SK-N-SH (cell line): Measurements from ENCODE around the gene TRIM4.

Source experiments
- ELF1 ChIP-seq: IDR thresholded peaks from 2 replicates; pipeline ENCODE4 v1.4.0; 2012
- EZH2phosphoT487 ChIP-seq: fragments of 200-600 bp; sonication (generic); IDR thresholded peaks from 2 replicates; pipeline ENCODE4 v1.6.1; 2017; ENCODE audit warnings: low read depth, mixed run types, mild to moderate bottlenecking, antibody characterized with exemption, moderate library complexity, borderline replicate concordance
- POLR2AphosphoS5 ChIP-seq: IDR thresholded peaks from 2 replicates; pipeline ENCODE4 v1.6.1; 2012; ENCODE audit warnings: low read depth, low read length
- RFX5 ChIP-seq: IDR thresholded peaks from 2 replicates; pipeline ENCODE4 v1.6.1; 2012; ENCODE audit warnings: mild to moderate bottlenecking, improper control_type of control experiment, low read length
- RXRA ChIP-seq: IDR thresholded peaks from 2 replicates; pipeline ENCODE4 v1.4.0; 2012; ENCODE audit warnings: low read depth, mild to moderate bottlenecking, borderline replicate concordance
- SIN3A ChIP-seq: IDR thresholded peaks from 2 replicates; pipeline ENCODE4 v1.6.1; 2012; ENCODE audit warnings: low read depth, mild to moderate bottlenecking, low read length, moderate library complexity, borderline replicate concordance
- SMC3 ChIP-seq: IDR thresholded peaks from 2 replicates; pipeline ENCODE4 v1.6.1; 2012; ENCODE audit warnings: low read depth, low read length, improper control_type of control experiment
- TF ChIP-seq, protein P1 (sequence below): fragments of 200-600 bp; sonication (generic); IDR thresholded peaks from 2 replicates; pipeline ENCODE4 v1.6.1; 2017; ENCODE audit warnings: antibody characterized with exemption, mild to moderate bottlenecking, moderate library complexity
- TF ChIP-seq, protein P2 (sequence below): IDR thresholded peaks from 2 replicates; pipeline ENCODE4 v1.4.0; 2012; ENCODE audit warnings: low read depth
- TF ChIP-seq, protein P3 (sequence below): fragments of 150-350 bp; IDR thresholded peaks from 2 replicates; pipeline ENCODE4 v1.6.1; 2016; ENCODE audit warnings: mild to moderate bottlenecking, low read depth, low read length

DNA sequence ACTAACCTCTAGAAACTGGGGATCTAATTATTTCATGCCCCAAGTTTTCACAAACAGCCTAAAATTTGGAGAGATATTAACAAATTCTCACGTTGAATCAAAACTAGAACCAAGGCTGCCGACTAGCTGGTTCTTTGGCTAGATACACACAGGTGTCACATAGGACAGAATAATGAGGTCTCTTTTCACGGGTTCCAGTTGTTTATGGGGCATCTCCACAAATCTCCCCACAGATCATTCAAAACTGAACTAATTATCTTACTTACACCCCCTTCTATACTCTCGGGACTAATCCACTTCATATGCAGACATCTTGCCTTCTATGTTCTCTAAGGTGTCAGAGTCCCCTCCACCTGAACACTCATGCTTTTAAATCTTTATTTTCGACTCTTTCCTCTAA is 26.1 kb downstream of the TRIM4 start:
- TF ChIP-seq EZH2phosphoT487 (no peak), RFX5 (no peak), RXRA (no peak), SMC3 (no peak), ELF1 (no peak), POLR2AphosphoS5 (no peak), SIN3A (no peak)
- TF ChIP-seq, protein P1, sequence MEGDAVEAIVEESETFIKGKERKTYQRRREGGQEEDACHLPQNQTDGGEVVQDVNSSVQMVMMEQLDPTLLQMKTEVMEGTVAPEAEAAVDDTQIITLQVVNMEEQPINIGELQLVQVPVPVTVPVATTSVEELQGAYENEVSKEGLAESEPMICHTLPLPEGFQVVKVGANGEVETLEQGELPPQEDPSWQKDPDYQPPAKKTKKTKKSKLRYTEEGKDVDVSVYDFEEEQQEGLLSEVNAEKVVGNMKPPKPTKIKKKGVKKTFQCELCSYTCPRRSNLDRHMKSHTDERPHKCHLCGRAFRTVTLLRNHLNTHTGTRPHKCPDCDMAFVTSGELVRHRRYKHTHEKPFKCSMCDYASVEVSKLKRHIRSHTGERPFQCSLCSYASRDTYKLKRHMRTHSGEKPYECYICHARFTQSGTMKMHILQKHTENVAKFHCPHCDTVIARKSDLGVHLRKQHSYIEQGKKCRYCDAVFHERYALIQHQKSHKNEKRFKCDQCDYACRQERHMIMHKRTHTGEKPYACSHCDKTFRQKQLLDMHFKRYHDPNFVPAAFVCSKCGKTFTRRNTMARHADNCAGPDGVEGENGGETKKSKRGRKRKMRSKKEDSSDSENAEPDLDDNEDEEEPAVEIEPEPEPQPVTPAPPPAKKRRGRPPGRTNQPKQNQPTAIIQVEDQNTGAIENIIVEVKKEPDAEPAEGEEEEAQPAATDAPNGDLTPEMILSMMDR, result no peak
- TF ChIP-seq, protein P2, sequence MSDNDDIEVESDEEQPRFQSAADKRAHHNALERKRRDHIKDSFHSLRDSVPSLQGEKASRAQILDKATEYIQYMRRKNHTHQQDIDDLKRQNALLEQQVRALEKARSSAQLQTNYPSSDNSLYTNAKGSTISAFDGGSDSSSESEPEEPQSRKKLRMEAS, result no peak
- TF ChIP-seq, protein P3, sequence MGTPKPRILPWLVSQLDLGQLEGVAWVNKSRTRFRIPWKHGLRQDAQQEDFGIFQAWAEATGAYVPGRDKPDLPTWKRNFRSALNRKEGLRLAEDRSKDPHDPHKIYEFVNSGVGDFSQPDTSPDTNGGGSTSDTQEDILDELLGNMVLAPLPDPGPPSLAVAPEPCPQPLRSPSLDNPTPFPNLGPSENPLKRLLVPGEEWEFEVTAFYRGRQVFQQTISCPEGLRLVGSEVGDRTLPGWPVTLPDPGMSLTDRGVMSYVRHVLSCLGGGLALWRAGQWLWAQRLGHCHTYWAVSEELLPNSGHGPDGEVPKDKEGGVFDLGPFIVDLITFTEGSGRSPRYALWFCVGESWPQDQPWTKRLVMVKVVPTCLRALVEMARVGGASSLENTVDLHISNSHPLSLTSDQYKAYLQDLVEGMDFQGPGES, result no peak
